ENCODE measurements around the gene ZNF132.
"Not testable (repeated sequence)": the region's sequence is repeated elsewhere in the genome, so short reads cannot be mapped to it uniquely, and the experiment has no call there.

ZNF132 gene

DNA sequence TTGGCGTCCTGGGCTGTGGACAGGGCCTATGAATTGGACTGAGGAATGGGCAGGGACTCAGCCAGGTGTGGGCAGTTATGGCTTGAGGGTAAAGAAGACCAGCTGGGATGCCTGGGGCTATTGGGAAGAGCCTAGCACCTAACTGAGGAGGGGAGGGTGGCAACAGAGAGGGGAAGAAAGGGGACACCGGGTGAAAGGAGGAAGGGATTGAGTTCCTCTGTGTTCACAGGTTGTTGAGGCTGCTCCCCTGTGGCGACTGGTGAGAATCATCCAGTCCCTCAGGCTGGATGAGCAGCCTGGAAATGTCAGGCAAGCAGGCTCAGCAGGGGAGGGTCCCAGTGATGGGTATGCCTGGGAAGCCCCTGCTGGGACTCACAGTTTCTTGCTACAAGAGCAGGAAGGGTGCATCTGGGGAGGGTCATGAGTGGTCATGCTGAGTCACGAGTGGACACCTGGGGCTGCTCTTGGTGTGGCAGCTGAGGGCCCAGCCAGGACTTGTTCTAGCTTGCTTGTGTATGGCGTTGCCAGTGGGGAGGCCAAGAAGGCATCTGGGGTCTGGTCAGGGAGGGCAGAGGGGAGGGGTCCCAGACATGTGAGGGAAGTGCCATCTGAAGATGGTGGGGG lies 28.4 kb upstream of the ZNF132 start:
- no peak for DNase-seq (ENCODE audit: extremely low read depth in 1 of 2, low read depth in 1 of 2)

DNA sequence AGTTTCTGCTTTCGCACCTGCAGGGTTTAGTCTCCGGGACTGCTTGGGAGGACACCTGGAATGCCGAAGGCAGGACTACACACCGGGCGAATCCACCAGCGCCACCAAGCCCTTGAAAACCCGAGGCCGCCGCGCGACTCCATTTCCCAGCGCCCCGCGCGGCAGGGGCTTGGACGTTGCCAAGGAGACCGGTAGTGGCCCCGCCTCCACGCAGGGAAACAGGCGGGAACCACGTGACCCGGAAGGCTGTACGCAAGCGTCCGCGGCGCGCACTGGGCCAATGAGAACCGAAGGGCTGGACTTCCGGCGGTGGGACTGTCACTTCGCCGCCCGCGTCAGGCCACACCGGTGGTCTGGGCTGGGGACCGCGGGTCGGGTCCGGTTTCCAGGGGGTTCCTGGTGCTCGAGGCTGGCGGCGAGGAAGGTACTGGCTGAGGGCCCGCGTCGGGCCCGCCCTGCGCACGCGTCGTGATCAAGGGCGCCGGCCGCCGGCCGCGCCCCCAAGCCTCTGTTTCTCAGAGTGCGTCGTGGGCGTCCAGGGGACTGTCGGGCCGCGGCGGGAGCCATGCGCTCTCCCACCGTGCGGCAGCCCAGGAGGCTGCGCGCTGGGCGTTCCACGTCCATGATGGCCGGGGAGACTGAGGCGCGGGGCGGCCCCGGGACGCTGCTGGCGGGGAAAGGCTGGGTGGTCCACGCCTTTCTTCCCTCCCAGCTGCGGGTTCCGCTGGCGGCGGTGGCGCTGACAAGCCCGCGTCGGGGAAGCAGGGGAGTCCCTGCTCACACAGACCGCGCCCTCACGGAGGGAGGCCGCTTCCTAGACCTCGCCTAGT lies 27.0 kb upstream of the ZNF132 start, which contains the start of gene ZNF324:
TSS of gene ZNF324 (plus strand) at position 321 of the 830 bp plus-strand sequence. CDS start 2,106 bp downstream, outside the sequence.
- DNase-seq (ENCODE audit: extremely low read depth in 1 of 2, low read depth in 1 of 2): peak; percentile 96 to 97

DNA sequence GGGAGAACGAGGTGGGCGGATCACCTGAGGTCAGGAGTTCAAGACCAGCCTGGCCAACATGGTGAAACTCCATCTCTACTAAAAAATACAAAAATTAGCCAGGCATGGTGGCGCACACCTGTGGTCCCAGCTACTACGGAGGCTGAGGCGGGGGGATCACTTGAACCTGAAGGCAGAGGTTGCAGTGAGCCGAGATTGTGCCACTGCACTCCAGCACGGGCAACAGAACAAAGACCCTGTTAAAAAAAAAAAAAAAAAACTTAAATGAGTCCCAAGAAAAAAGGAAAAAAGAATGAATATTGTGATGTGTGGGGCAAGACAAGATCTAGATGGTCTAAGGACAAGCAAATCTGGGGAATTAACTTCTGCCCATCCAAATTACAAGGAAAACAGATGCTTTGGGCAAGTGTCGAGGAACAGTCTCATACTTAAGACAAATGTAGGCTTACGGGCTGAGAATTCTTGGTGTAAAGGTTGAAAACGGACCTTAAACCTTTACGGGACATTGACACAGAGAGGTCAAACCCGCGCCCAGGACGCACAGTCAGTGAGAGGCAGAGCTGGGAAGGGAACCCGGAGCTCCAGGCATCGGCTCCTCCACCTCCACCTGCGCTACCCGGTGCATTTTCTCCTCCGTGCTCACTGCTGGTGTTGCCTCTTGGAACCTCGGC lies 26.3 kb upstream of the ZNF132 start:
- DNase-seq (ENCODE audit: extremely low read depth in 1 of 2, low read depth in 1 of 2): no peak

DNA sequence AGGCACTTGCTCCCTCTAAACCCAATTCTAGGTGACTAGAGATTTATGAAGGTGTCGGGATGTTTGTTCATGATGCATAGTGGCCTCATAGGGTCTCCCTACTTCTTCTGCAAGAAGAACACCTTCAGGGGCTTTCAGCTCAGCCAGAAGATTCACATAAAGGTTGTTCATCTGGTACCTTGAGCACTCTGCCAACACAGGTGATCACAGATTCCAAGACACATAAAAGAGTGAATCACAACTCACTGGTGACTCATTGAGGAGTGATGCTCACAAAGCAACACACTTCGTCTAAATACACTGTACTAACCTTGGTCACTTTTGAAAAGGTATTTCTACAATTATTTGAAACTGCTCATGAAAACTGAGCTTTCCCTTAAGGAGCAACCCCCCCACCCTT lies 20.1 kb upstream of the ZNF132 start:
- DNase-seq (ENCODE audit: extremely low read depth in 1 of 2, low read depth in 1 of 2): no peak

DNA sequence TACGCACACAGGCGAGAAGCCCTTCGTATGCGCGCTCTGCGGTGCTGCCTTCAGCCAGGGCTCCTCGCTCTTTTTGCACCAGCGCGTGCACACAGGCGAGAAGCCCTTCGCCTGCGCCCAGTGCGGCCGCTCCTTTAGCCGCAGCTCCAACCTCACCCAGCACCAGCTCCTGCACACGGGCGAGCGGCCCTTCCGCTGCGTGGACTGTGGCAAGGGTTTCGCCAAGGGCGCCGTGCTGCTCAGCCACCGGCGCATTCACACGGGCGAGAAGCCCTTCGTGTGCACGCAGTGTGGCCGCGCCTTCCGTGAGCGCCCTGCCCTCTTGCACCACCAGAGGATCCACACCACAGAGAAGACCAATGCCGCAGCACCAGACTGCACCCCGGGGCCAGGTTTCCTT lies 16.2 kb upstream of the ZNF132 start:
- no peak for DNase-seq (ENCODE audit: extremely low read depth in 1 of 2, low read depth in 1 of 2)

DNA sequence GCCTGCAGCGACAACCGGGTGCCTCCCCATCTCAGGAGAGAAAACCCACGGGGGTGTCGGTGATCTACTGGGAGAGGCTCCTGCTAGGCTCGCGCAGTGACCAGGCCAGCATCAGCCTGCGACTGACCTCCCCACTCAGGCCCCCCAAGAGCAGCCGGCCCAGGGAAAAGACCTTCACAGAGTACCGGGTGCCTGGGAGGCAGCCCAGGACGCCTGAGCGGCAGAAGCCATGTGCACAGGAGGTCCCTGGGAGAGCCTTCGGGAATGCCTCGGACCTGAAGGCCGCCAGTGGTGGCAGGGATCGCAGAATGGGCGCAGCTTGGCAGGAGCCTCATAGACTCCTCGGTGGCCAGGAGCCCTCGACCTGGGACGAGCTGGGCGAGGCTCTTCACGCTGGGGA lies 15.4 kb upstream of the ZNF132 start:
- DNase-seq (ENCODE audit: extremely low read depth in 1 of 2, low read depth in 1 of 2): no peak

DNA sequence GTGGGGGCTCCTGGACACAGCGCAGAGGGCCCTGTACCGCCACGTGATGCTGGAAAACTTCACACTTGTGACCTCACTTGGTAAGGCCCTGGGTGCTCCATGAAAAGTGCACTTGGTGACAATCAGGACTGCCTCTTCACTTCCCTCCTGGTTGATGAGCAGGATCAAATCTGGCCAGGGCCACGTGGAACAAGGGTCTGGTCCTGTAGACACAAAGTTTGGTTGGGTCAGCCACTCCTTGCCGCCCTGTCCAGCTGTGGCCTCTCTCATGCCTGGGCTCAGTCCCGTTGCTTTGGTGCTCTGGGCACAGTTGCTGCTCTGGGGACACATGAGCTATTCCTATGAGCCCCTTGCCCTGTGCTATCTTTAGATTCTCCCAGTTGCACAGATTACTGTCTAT lies 13.8 kb upstream of the ZNF132 start:
- DNase-seq (ENCODE audit: extremely low read depth in 1 of 2, low read depth in 1 of 2): no peak

DNA sequence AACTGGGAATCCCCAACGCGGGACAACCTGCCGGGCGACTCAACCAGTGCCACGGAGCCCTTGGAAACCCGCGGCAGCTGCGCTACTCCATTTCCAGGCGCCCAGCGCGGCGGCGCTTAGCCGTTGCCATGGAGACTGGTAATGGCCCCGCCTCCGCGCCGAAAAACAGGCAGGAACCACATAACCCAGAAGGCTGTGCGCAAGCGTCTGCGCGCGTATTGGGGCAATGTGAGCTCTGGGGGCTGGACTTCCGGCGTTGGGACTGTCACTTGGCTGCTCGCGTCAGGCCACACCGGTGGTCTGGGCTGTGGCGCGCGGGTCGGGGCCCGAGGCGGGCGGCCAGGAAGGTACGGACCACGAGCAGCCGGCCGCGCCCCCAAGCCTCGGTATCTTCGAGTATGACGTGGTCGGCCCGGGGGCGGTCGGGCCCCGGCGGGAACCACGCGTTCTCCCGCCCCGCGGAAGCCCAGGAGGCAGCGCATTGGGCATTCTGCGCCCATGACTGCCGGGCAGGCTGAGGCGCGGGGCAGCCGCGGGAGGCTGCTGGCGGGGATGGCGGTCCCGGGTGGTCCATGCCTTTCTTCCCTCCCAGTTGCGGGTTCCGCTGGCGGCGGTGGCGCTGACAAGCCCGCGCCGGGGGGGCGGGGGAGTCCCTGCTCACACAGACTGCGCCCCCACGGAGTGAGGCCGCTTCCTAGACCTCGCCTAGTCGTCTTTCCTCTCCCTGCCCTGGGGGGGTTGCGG lies 11.6 kb upstream of the ZNF132 start, which contains the start of gene ZNF324B:
TSS of gene ZNF324B (plus strand) at position 265 of the 744 bp plus-strand sequence. CDS start 2,080 bp downstream, outside the sequence.
- peak; percentile 88 to 95 for DNase-seq (ENCODE audit: extremely low read depth in 1 of 2, low read depth in 1 of 2)

DNA sequence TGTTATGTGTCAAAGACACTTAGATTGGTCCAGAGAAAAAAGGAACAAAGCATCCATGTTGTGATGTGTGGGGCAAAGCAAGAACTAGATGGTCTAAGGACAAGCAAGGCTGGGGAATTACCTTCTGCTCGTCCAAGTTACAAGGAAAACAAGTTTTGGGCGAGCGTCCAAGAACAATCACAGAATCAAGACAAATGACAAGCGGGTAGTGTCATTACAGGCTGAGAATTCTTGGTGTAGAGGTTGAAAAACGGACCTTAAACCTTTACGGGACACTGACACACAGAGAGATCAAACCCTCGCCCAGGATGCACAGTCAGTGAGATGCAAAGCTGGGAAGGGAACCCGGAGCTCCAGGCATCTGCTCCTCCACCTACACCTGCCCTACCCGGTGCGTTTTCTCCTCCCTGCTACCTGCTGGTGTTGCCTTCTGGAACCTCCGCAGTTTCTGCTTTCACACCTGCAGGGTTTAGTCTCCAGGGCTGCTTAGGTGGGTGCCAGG lies 11.0 kb upstream of the ZNF132 start:
- DNase-seq (ENCODE audit: extremely low read depth in 1 of 2, low read depth in 1 of 2): no peak

DNA sequence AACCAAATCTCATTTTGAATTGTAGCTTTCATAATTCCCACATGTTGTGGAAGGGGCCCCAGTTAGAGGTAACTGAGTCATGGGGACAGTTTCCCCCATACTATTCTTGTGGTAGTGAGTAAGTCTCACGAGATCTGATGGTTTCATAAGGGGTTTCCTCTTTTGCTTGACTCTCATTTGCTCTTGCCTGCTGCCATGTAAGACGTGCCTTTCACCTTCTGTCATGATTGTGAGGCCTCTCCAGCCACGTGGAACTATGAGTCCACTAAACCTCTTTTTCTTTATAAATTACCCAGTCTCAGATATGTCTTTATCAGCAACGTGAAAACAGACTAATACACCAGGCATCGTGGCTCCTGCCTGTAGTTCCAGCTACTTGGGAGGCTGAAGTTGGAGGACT lies 10.0 kb upstream of the ZNF132 start:
- DNase-seq (ENCODE audit: extremely low read depth in 1 of 2, low read depth in 1 of 2): not testable (repeated sequence)

DNA sequence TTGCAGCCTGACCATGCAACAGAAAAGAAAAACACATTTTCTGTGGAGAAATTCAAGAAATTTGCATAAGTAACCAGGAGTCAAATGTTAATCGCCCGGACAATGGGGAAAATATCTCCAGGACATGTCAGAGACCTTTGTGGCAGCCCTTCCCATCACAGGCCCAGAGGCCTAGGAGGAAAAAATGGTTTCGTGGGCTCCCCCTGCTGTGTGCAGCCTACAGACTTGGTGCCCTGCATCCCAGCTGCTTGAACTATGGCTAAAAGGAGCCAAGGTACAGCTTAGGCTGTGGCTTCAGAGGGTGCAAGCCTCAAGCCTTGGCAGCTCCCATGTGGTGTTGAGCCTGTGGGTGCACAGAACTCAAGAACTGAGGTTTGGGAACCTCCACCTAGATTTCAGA lies 8.9 kb upstream of the ZNF132 start:
- not testable (repeated sequence) for DNase-seq (ENCODE audit: extremely low read depth in 1 of 2, low read depth in 1 of 2)

DNA sequence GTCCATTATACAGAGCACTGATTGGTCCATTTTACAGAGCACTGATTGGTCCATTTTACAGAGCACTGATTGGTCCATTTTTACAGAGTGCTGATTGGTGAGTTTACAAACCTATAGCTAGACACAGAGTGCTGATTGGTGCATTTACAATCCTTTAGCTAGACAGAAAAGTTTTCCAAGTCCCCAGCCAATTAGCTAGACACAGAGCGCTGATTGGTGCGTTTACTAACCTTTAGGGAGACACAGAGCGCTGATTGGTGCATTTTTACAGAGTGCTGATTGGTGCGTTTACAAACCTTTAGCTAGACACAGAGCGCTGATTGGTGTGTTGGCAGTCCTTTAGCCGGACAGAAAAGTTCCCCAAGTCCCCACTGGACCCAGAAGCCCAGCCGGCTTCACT lies 3.0 kb upstream of the ZNF132 start:
- DNase-seq (ENCODE audit: extremely low read depth in 1 of 2, low read depth in 1 of 2): not testable (repeated sequence)

DNA sequence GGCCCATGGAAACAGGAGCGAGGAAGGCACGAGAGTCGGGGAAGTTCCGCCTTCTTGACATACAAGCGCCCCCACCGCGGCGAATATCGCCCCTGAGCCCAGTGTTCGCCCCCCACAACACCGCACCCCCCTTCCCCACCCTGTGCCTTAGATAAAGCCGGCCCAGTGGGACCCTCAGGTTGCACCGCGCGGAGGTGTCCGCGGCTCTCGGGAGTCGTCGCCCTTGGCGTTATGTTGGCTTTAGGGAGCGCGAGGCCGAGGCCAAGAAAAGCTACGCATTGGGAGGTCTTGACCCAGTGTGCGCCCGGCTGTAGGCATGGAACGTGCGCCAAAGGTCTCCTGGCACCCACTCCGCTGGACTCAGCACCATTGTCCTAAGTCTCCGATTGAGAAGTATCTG lies 603 bp upstream of the ZNF132 start:
- no peak for DNase-seq (ENCODE audit: extremely low read depth in 1 of 2, low read depth in 1 of 2)

DNA sequence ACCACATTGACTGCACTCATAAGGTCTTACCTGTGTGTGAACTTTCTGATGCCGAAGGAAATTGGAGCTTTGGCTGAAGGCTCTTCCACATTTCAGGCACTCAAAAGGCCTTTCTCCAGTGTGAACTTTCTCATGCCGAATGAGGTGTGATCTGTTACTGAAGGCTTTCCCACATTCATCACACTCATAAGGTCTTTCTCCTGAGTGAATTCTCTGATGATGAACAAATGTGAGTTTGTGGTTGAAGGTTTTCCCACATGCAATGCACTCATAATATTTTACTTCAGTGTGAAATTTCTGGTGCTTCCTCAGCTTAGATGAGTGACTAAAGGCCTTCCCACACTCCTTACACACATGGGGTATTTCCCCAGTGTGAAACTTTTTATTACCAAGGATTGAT lies 5.7 kb downstream of the ZNF132 start:
- no peak for DNase-seq (ENCODE audit: extremely low read depth in 1 of 2, low read depth in 1 of 2)

DNA sequence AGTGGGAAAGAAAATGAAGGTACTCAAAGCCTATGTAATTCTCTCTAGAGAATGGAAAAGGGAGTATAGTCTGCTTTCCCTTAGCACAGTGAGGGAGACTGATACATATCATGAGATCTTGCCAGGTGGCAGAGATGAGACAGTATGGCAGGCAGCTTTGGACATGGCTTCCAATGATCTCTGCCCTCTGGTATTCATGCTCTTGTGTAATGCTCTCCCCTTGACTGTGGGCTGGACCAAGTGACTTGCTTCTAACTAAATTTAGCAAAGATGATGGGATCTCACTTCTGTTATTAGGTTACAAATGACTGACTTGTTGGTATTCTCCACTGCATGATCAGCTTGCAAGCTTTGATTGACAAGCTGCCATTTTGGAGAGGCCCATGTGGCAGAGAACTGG lies 10.2 kb downstream of the ZNF132 start:
- no peak for DNase-seq (ENCODE audit: extremely low read depth in 1 of 2, low read depth in 1 of 2)

DNA sequence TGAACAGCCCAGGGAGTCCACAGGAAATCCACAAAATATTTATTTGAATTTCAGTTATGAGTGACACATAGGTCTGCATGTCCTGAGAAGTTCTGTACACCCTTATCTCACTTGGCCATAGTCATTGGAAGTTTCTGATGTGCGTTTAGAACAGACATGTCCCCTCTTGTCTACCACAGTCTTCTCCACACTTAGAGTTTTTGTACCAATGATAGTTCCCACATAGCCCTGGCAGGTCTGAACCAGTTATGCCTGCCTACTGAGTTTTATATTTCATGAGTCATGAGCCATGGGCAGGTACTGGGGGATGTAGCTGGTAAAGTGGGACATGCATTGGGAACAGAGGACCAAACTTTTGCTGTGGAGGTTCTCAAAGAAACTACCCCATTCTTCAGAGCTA lies 11.3 kb downstream of the ZNF132 start:
- no peak for DNase-seq (ENCODE audit: extremely low read depth in 1 of 2, low read depth in 1 of 2)

DNA sequence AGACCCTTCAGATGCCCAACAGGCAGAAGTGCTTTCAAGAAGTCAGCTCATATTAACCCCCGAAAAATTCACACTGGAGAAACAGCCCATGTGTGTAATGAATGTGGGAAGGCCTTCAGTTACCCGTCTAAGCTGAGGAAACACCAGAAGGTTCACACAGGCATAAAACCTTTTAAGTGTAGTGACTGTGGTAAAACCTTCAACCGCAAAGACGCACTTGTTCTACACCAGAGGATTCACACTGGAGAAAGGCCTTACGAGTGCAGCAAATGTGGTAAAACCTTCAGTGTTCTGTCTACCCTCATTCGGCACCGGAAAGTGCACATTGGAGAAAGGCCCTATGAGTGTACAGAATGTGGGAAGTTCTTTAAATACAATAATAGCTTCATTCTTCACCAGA lies 22.9 kb downstream of the ZNF132 start:
- no peak for DNase-seq (ENCODE audit: extremely low read depth in 1 of 2, low read depth in 1 of 2)

DNA sequence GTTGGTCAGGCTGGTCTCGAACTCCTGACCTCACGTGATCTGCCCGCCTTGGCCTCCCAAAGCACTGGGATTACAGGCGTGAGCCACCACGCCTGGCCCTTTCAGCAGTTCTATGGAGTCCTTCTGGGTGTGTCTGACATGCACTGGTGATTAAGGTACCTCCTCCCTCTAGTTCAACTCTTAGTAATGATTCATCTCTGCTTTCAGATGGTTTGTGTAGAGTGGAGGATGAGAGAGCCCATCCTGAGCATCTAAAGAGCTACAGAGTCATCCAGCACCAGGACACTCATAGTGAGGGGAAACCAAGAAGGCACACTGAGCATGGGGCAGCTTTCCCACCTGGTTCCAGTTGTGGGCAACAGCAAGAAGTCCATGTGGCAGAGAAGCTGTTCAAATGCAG lies 23.3 kb downstream of the ZNF132 start:
- DNase-seq (ENCODE audit: extremely low read depth in 1 of 2, low read depth in 1 of 2): no peak

DNA sequence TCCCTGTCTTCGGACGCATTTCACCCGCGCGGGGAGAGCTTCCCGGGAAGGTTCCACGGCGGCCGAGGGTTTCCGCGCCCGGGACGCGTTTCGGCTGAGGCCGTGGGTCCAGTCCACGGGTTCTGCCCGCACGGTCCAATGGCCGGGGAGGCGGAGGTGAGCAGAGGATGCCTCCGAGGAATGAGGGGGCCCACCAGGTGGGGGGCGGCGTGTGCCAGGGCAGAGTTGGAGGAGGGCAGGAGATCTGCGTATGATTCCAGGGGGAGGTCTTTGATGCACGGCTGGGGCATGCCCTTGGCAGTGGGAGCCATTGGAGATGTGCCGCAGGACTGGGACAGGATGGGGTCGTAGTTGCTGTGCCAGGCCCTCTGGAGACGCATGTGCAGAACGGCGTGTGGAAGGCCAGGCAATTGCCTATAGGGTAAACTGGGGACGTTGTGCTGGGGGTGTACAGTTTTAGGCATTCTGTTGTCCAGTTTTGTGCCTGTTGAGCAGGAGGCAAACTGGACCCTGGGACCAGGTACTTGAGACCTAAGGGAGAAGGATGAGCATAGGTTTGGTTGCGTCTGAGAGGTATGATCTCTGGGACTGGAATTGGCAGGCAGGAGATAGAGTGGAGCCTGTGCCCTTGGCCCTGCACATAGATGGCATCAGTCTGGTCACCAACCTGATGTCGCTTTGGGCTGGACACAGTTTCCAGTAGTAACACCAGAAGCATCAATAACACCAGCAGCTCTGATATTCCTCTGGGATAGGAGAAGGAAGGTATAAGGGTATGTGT lies 30.8 kb downstream of the ZNF132 start:
- DNase-seq (ENCODE audit: extremely low read depth in 1 of 2, low read depth in 1 of 2): no peak

Measured in stimulated activated CD8-positive, alpha-beta memory T cell treated with anti-CD3 and anti-CD28 coated beads, Interleukin-7, amount 100 ng/mL, for 48 hours (primary cell).